HG03139 (cell line): ENCODE data around the gene FAM222A.

ENCODE experiments used
- ATAC-seq: cut with Tn5 transposase; IDR thresholded peaks from one replicate; pipeline ENCODE4 v1.9.1; 2021; ENCODE audit not compliant: unreplicated experiment

Gene FAM222A

DNA sequence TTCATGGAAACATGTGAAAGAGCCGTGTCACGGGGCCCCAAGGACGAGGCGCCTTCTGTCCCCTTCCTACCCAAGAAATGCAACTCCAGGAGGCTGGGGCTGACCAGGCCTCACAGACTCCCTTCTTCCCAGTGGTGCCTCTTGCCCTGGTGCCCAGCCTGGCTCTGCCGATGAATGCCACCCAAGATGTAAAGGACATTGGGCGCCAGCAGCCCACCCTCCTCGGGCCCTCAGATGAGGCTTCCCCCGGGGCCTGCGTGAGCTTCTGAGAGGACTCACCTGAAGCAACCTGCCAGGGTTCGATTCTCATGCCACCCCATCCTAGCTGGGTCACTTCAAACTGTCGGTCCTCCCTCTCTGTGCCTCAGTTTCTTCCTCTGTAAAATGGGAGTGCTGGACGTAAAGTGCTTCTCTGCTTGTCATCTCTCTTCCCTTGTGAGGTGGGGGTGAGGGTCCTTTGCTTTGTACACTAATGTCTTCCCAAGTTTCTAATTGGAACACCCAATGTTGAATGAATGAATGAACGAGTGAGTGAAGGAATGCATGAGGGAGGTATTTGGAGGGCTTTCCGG lies 10.8 kb downstream of the FAM222A start:
- no peak for ATAC-seq

DNA sequence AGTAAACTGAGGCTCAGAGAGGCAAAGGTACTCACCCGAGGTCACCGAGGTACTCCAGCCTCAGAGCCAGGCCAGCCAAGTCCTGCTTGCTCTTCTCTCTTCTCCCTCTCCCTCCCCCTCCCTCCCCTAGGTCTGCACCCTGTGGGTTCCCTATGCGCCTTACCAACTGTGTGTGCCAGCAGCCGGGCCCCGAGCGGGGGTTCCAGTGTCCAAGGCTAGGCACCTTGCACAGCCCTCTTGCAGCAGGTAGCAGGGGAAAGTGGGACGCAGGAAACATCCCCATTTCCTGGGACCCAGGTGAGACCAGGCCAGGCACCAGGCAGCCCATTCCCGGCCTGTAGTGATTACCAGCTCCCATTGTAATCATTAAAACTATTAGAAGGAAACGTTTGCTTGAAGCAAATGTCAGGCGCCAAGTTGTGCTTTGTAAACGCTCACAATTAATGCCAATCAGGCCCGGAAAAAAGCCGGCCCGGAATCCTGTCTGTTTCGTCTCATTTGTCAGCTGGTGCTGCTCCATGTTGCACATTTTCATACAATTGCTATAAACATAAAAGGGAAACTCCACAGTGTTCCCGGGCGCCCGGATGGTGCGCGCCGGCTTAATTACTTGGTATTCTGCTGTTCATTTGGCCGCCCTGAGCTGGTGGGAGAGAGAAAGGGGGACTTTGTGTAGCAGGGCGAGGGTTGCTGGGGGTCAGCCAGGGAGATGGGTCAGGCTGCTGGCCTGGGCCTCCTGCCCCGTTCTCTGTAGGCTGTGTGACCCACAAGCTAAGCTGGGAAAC lies 11.9 kb downstream of the FAM222A start:
- ATAC-seq, result no peak

DNA sequence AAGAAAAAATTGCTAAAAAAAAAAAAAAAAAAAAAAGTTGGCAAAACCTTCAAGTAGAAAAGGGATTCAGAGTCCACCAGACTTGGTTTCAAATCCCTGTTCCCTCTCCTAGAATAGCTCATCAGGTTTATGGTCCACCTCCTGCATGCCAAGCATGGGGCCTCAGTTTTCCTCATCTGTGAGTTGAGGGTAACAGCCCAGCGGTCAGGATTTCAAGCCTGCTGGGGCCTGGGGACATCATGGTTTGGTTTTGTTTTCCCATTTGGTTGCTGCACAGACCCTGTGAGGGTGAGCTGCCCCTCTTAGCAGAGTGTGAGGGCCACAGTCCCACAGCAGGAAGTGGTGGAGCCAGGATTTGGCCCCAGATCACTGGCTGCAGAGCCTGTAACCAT lies 12.5 kb downstream of the FAM222A start:
- no peak for ATAC-seq

DNA sequence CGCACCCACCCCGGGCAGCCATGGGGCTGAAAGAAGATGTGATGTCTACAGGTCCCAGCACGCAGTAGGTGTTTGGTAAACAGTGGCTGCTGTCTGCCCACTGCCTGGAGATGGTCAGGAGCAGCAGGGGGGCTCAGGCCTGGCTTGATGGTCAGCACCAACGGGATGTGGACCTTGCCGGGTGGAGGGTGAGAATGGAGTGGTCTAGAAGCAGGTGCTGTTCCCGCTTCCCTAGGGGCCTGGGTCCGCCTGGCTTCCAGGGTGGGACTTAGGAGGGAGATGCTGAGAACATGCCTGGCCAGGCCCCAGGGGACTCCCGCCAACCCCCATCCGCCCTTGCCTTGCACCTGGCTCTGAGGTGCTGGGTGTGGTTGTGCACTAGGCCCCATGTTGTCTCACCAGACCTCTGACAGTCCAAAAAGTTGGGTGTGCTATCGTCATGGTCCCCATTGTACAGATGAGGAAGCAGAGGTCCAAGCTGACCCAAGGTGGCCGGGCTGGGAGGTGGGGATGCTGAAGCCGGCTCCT lies 12.9 kb downstream of the FAM222A start:
- no peak for ATAC-seq

DNA sequence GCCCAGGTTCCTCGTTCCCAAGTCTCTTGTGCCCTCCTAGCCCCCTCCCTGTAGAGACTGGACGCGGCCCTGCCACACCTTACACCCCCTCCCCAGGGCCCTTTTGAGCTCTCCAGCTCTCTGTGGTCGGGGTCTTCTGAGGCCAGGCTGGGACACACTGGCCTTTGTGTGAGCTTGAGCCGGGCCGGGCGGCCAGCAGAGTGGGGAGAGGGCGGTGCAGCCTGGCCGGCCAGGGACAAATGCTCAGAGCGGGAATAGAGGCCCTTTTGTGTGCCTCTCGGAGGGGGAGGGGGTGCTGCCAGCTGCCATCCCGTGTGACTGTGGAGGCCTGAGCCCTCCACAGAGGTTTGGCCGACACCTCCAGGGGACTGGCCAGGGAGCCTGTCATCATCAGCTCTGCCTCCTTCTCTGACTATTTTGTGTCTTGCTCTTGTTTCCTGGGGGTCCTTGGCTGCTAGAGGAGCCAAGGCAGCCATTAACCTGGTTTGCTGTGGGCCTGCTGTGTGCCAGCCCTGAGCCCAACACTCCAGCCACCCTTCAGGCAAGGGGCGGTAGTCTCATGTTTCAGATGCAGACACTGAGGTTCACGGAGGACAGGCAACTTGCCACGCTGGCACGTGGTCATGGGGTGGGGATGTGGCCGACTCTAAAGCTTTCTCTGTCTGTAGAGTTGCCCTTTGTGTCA lies 13.6 kb downstream of the FAM222A start:
- no peak for ATAC-seq

DNA sequence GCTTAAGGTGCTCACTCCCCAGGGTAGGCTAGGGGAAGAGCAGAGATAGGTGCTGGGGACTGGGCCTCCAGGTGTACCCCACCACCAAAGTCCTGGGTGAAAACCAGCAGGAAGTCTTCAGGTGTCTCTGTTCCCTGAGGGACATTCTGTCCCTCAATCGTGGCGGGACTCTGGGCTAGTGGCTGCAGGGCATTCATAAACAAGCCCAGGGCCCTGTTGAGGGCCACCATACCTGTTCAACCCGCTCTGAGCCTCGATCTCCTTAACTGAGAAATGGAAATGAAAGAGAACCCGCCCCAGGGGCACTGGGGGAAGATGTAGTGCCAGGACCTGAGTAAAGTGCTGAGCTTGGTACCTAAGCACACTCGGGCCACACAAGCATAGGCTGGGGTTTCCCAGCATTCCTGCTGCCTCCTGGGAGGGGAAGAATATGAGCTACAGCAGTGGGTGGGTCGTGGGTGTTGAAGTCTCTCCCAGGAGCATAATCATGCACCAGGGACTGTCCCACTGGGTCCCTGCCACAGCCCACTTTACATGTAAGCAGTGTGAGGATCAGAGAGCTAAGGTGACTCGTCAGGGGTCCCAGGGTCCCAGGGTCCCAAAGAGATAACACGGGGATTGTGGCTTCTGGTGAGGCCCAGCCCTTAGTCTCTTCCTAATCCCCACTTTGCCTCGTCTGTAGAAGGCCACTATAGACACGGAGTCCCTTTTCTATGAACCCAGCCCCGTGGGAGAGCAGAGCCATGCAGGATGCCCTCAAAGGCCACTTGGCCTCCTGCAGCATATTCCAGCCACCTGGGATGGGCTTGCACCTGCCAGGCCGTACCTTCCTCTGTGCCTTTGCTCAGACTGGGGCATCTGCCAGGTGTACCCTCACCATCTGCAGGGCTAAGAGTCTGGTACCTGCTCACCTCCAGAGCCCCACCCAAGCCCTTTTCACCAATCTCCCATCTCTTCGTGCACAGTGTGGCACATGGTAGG lies 14.4 kb downstream of the FAM222A start:
- ATAC-seq, result no peak

DNA sequence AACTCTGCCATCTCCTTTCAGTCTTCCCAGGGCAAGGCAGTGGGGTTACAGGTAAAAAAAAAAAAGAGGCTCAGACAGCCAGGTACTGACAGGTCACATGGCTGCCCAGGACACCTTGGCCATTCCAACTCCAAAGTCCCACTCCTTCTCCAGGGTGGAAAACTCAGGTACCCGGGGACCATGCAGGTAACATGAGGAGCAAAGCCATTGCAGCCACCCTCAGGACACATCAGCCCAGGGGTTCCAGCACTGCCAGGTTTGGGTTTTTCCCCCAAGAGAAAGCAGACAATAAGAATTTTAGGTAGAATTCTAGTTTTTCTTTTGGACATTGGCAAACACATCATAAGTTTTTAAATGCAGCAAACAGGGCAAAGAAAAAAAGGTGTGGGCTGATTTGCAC lies 15.3 kb downstream of the FAM222A start:
- ATAC-seq, result no peak

DNA sequence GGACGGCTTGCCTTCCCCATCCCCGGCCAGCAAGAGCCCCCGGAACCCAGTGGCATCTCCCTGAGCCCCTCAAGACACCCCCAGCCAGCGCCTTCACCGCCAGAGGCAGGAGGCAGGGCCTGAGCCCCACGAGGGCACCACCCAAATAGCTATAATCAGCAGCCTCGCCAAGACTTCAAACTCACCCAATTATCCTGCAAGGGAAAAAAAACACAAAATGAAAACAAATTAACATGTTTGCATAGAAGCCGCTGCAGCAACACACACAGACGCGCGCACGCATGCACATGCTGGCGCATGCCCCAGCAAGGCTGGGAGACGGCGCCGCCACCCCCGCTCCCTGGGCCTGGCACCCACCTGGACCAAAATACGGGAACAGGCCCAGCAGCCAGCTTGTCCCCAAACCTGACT lies 15.8 kb downstream of the FAM222A start:
- no peak for ATAC-seq

DNA sequence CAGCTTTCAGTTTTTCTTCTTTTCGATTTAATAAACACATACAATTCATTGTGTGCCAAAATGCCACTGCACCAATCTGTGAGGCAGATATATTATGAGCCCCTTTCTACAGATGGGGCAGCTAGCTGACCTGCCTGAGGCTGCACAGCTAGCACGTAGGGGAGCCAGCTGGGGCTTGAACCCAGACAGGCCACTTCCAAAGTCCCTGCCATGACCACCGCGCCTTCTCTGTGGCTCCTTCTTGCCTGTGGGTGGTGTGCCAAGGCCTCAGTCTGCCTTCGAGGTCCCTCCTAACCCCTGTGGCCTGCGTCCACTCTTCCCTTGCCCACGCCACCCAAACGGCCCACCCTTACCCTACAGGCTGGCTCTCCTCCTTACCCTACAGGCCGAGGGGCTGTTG lies 16.2 kb downstream of the FAM222A start:
- no peak for ATAC-seq

DNA sequence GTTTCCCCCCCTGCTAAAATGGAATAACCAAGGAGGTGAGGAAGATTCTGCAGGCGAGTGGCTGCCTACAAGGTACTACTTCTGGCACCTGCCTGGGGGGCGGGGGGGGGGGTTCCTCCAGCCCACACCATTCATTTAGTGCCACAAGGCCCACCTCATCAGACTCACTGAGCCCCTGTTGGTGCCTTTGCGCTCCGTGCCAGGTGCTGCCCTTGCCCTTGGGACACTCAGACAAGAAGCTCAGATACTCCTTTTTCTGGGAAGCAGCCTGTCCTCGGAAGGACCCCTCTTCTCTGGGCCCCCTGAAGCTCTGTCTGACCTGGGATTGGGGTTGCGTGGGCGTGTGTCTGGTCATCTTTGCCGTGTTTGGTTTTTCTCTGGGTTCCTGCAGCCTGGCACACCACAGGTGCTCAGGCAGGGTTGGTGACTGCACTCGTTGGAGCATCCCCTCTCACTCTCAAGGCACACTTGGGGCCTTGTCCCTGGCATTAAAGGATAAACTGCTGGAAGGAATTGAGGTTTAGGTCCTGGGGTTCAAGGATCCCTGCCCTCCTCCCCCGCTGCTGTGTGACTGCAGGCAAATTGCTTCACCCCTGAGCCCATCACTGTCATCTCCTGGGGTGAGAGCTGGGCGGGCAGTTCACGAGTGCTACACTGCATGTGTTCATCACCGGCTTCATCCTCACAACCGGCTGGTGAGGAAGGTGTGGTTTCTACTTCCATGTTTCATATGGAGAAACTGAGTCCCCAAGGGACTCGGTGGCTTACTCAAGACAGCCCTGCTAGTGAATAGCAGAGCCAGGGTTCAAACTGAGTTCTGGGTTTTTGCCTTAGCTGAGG lies 16.9 kb downstream of the FAM222A start:
- ATAC-seq, result no peak

DNA sequence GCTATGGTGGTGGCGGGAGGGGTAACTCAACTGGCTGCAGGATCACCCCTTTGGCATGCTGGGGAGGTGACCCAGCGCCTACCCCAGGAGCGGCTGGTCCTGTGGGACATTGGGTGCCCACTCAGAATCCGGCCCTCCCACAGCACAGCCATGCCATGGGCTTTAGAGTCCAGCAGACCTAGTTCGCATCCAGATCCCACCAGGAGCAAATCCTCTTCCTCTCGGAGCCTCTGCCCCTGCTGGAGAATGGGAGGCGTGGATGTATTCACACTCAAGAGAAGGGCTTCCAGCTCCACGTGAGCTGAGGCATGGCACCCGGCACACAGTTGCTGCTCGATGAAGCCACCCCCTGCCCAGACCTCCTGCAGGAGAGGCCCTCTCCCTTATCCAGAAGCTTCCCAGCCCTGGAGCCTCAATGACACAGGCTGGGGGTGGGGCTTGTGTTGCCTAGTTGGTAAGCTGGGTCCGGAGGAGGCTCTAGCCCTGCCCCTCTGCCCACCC lies 17.7 kb downstream of the FAM222A start:
- no peak for ATAC-seq

DNA sequence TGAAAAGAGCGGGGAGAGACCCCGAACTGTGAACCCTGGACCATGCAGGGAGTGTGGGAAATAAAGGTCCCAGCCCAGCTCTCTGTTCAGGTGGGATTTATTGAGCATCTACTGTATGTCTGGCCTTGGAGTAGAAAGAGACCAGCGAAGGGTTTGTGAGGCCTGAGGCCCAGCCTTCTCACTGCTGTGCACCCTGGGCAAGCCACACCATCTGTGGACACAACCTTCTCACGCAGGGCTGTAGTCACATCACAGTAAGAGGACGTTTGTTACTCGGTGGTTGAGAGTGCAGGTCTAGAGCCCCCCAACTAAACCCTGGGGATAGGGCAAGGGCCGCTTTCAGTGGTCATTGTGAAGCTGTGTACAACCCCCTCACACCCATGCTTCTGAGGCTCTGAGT lies 18.2 kb downstream of the FAM222A start:
- no peak for ATAC-seq

DNA sequence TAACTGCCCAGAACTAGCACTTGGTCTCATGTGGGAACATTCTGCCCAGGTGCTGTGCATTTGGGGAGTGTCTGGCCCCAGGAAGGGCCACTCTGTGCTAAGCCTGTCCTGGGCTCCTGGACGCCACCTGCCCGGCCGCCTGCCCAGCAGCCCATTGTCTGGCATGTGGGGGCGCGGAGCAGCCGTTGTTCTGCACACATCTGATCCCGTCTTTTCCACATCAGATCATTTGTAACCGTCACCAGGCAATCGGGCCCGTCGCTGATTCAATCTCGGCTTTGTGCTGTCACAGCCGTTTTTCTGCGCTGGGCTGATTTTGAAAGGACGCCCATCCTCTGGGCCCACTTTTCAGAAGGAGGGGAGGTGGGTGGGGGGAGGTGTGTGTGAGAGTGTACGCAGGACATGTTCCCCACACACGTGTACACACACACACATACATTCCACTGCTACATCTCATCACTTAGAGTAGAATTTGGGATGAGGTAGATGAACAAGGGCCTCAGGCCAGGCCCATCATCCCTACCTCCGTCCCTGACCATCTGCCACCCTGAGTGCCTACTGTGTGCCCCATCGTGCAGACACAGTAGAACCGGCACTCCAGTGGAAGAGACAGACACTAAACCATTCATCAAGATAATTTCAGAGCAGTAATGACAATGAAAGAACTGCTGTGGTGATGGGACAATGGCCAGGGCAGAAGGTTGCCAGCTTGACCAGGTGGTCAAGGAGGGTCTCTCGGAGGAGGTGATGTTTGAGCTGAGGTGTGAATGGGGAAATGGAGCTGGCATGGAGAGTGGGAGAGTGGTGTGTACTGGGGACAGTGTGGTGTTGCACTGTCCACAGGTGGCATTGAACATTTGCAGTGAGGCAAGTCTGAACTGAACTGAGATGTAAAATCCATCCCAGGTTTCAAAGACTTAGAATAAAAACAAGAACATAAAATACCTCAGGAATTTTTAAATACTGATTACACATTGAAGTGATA lies 19.0 kb downstream of the FAM222A start:
- ATAC-seq, result no peak

DNA sequence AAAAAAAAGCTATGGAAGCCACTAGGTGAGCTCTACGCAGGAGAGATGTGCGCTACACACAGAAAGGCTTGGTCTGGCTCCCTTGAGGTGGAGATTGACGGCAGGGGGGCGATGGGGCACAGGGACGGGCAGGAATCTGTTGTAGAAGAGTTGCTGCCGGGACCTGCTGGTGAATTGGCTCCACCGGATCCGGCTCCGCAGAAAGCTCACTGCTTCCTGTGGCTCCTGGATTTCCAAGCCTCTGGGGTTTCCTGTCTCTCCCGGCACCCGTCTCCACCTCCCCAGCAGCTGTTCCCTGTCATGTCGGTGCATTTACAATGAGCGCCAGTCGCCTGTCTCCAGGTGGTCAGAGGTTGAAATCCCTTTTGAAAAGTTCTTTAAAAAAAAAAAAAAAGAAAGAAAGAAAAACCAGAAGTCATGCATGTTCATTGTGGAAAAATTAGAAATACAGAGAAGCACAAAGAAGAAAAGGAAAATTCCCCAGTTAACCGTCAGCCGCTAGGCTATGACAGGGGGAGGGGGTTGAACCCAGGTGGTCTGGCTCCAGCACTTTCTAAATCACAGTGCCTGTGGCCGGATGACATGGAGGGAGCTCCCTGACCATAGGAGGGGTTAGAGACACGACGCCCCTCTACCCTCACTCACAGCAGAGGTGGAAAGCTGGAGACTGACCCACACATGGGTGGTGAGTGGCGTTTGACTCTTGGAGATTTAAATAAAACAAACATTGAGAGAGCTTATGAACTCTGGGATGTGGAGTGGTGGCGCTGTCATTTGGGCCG lies 20.8 kb downstream of the FAM222A start:
- no peak for ATAC-seq

DNA sequence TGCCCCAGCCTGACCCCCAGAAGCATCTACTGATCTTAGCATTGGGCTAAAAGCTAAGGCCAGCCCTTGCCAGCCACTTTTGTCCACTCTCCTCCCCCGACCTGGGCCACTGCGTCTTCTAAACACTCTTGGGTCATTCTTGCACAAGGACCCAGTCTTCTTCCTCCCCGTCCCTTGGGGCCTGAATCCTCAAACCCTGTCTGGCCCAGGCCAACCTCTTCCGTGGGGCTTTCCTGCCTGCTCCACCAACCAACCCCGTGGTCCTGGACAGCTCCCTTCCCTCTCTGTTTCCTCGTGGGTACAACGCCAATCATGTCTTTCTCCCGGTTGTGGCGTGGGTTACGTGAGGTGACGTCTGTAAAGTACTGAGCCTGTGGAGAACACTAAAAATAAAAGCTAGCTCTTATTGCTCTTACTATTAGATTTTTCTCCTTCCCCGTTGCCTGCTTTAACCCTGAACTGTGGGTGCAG lies 21.5 kb downstream of the FAM222A start:
- ATAC-seq, result no peak

DNA sequence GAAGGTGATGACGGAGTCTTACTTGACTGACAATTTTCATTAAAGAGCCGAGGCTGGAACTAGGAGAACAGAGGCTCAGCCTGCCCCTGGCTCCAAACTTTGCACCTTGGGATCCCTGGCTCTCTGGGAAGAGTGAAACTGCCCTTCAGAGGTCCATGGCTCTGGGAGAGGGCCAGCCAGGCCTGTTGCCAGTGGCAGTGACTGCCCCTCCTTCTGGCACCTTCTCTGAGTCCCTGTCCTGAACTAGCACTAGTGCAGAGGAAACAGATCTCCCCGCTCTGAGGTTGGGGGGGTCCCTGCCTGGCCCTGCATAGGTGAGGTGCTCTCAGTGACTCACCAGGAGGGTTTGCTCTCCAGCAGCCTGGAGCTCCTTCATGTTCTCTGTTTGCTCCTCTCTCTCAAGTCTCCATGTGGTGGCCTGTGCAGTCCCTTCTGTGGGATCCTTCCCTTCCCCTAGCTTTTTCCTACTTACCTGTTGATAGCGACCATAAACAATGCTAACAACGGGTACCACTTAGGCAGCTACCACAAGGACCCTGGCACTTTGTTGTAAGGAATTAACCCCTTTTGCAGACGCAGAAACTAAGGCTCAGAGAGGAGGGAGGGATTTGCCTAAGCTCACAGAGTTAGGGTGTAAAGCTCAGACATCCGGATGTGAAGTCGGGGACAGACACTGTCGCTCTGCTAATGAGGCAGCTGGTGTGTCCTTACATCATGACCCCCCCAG lies 22.4 kb downstream of the FAM222A start:
- no peak for ATAC-seq

DNA sequence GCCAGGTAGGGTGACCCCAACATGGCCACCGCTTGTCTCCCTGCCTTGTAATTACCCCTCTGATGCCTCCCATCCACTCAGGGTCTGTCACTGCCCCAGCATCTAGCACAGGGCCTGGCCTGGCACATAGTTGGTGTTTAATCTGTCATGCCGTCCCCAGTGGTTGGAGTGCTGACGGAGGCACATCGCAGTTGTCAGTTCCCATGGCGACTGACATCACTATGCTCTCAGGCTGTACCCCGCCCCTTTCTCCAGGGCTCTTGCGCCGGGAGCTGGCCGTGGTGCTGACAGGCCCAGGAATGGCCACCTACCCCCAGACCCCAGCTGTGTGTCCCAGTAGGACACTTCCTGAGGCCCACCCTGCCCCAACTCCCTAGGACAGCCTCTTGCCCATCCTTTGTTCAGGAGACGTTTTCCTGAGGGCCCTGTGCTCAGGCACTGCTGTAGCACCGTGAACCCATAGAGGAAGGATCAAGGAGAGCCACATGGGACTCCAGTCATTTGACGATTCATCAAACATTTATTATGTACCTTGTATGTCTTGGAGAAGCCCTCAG lies 23.0 kb downstream of the FAM222A start:
- no peak for ATAC-seq
